Measurements from ENCODE around the gene ST8SIA5.

Gene ST8SIA5

GRCh38 chr18:46668694-46669093 is 88.2 kb downstream of the ST8SIA5 start:
- no peak for DNase-seq (ENCODE audit: low read depth)

- DNase-seq (ENCODE audit: low read depth), result no peak
Observed at GRCh38 chr18:46668135-46668534, 88.7 kb downstream of the ST8SIA5 start.

GRCh38 chr18:46663539-46663938 is 93.3 kb downstream of the ST8SIA5 start:
- no peak for DNase-seq (ENCODE audit: low read depth)

GRCh38 chr18:46660957-46661749 is 95.7 kb downstream of the ST8SIA5 start:
- no peak for DNase-seq (ENCODE audit: low read depth)

- no peak for DNase-seq (ENCODE audit: low read depth)
Observed at GRCh38 chr18:46659484-46659883, 97.4 kb downstream of the ST8SIA5 start.

GRCh38 chr18:46657115-46657955 is 99.5 kb downstream of the ST8SIA5 start, which contains the start of gene LOXHD1:
TSS of gene LOXHD1 (minus strand) at chr18:46657220. CDS start at chr18:46657033, 187 bp downstream.
- no peak for DNase-seq (ENCODE audit: low read depth)

GRCh38 chr18:46656326-46657114 is 100.3 kb downstream of the ST8SIA5 start:
- no peak for DNase-seq (ENCODE audit: low read depth)

GRCh38 chr18:46652372-46652771 is 104.5 kb downstream of the ST8SIA5 start:
- no peak for DNase-seq (ENCODE audit: low read depth)

- no peak for DNase-seq (ENCODE audit: low read depth)
Observed at GRCh38 chr18:46650681-46651080, 106.2 kb downstream of the ST8SIA5 start.

GRCh38 chr18:46649071-46649862 is 107.6 kb downstream of the ST8SIA5 start:
- no peak for DNase-seq (ENCODE audit: low read depth)

- DNase-seq (ENCODE audit: low read depth), result no peak
Observed at GRCh38 chr18:46646468-46646867, 110.4 kb downstream of the ST8SIA5 start.

- no peak for DNase-seq (ENCODE audit: low read depth)
Observed at GRCh38 chr18:46642561-46642960, 114.3 kb downstream of the ST8SIA5 start.

- no peak for DNase-seq (ENCODE audit: low read depth)
Observed at GRCh38 chr18:46641917-46642316, 114.9 kb downstream of the ST8SIA5 start.

GRCh38 chr18:46639386-46639785 is 117.5 kb downstream of the ST8SIA5 start:
- no peak for DNase-seq (ENCODE audit: low read depth)

GRCh38 chr18:46636040-46636630 is 120.7 kb downstream of the ST8SIA5 start:
- DNase-seq (ENCODE audit: low read depth), result no peak

GRCh38 chr18:46632401-46633071 is 124.3 kb downstream of the ST8SIA5 start:
- no peak for DNase-seq (ENCODE audit: low read depth)

GRCh38 chr18:46630991-46631390 is 125.9 kb downstream of the ST8SIA5 start:
- no peak for DNase-seq (ENCODE audit: low read depth)

- DNase-seq (ENCODE audit: low read depth), result no peak
Observed at GRCh38 chr18:46630160-46630559, 126.7 kb downstream of the ST8SIA5 start.

GRCh38 chr18:46629361-46629760 is 127.5 kb downstream of the ST8SIA5 start:
- DNase-seq (ENCODE audit: low read depth), result no peak

GRCh38 chr18:46628206-46628605 is 128.6 kb downstream of the ST8SIA5 start:
- no peak for DNase-seq (ENCODE audit: low read depth)

All from stimulated activated CD8-positive, alpha-beta memory T cell treated with anti-CD3 and anti-CD28 coated beads, Interleukin-12 subunit alpha, Interleukin-12 subunit beta, amount 100 ng/mL, for 4 hours (primary cell).